Measurements from ENCODE around the gene SRL.

Gene SRL

GRCh38 chr16:4241928-4242283 lies at the start of gene SRL:
TSS of gene SRL (minus strand) at chr16:4242080. CDS start at chr16:4242067, 13 bp downstream.
- no peak within 1 kb of the TSS for H3K9ac ChIP-seq (ENCODE audit: low read depth, low read length)
- H3K27me3 ChIP-seq (ENCODE audit: control insufficient read depth, insufficient read depth, low read length): no peaks in the 10 kb centered on the region
- H3K9me3 ChIP-seq (ENCODE audit: control insufficient read depth, insufficient read depth, low read length): no peaks in the 10 kb centered on the region
- H3K36me3 ChIP-seq (ENCODE audit: control insufficient read depth, insufficient read depth, low read length): no peaks in the 10 kb centered on the region
- H3K4me3 ChIP-seq (ENCODE audit: low read depth, low read length): no peak within 1 kb of the TSS
- no peaks in the 10 kb centered on the region for H3K4me1 ChIP-seq (ENCODE audit: control insufficient read depth, insufficient read depth, low read length)

DNA sequence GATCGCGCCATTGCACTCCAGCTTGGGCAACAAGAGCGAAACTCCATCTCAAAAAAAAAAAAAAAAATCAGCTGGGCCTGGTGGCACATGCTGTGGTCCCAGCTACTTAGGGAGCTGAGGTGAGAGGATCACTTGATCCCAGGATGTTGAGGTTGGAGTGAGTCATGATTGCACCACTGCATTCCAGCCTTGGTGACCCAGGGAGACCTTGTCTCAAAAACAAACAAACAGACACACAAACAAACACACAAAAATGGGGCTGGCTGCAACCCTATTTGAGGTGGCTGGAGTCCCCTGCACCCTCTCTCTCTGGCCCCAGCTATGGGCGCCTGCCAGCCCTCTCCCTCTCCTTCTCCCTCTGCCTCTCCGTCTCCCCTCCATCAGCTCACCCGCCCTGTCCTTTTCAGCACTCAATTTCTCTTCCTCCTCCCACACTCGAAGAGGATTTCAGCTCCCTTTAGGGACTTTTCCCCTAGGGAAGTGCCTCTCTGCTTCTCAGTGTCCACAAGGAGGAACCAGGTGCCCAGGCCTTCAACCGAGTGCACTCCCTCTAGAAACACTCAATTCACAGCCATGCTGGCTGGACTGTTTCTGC lies 48.5 kb upstream of the SRL start:
- Histone ChIP-seq H3K27me3 (ENCODE audit: control insufficient read depth, insufficient read depth, low read length) (no peaks in the 10 kb centered on the region), H3K4me3 (ENCODE audit: low read depth, low read length) (no peak overlapping the region), H3K4me1 (ENCODE audit: control insufficient read depth, insufficient read depth, low read length) (peaks cover 7% of the 10 kb centered on the region), H3K9me3 (ENCODE audit: control insufficient read depth, insufficient read depth, low read length) (no peaks in the 10 kb centered on the region), H3K36me3 (ENCODE audit: control insufficient read depth, insufficient read depth, low read length) (no peaks in the 10 kb centered on the region), H3K9ac (ENCODE audit: low read depth, low read length) (no peak overlapping the region)

- no peaks in the 10 kb centered on the region for H3K9me3 ChIP-seq (ENCODE audit: control insufficient read depth, insufficient read depth, low read length)
- no peaks in the 10 kb centered on the region for H3K36me3 ChIP-seq (ENCODE audit: control insufficient read depth, insufficient read depth, low read length)
- H3K4me1 ChIP-seq (ENCODE audit: control insufficient read depth, insufficient read depth, low read length): peaks cover under 1% of the 10 kb centered on the region
- no peak overlapping the region for H3K4me3 ChIP-seq (ENCODE audit: low read depth, low read length)
- H3K9ac ChIP-seq (ENCODE audit: low read depth, low read length): peak overlapping the region; percentile 54
- no peaks in the 10 kb centered on the region for H3K27me3 ChIP-seq (ENCODE audit: control insufficient read depth, insufficient read depth, low read length)
Measured at GRCh38 chr16:4288148-4288921, 46.5 kb upstream of the SRL start.

- no peaks in the 10 kb centered on the region for H3K27me3 ChIP-seq (ENCODE audit: control insufficient read depth, insufficient read depth, low read length)
Measured at GRCh38 chr16:4285167-4285566, 43.3 kb upstream of the SRL start.

DNA sequence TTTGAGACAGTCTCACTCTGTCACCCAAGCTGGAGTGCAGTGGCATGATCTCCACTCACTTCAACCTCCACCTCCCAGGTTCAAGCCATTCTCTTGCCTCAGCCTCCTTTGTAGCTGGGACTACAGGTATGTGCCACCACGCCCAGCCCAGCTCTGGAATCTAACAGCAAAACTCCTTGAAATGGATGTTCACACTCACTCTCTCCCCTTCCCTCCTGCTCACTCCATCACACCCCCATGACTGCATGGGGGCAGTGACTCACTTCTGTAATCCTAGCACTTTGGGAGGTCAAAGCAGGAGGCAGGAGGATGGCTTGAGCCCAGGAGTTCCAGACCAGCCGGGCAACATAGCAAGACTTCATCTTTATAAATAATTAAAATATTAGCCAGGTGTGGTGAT lies 42.1 kb upstream of the SRL start:
- no peak overlapping the region for H3K9ac ChIP-seq (ENCODE audit: low read depth, low read length)
- no peaks in the 10 kb centered on the region for H3K27me3 ChIP-seq (ENCODE audit: control insufficient read depth, insufficient read depth, low read length)
- H3K9me3 ChIP-seq (ENCODE audit: control insufficient read depth, insufficient read depth, low read length): no peaks in the 10 kb centered on the region
- H3K4me3 ChIP-seq (ENCODE audit: low read depth, low read length): no peak overlapping the region
- H3K4me1 ChIP-seq (ENCODE audit: control insufficient read depth, insufficient read depth, low read length): peaks cover 2% of the 10 kb centered on the region
- no peaks in the 10 kb centered on the region for H3K36me3 ChIP-seq (ENCODE audit: control insufficient read depth, insufficient read depth, low read length)

More at GRCh38 chr16:4285167-4285566, 43.3 kb upstream of the SRL start:
- Histone ChIP-seq H3K9me3 (ENCODE audit: control insufficient read depth, insufficient read depth, low read length) (no peaks in the 10 kb centered on the region), H3K4me1 (ENCODE audit: control insufficient read depth, insufficient read depth, low read length) (peaks cover 2% of the 10 kb centered on the region), H3K36me3 (ENCODE audit: control insufficient read depth, insufficient read depth, low read length) (no peaks in the 10 kb centered on the region), H3K4me3 (ENCODE audit: low read depth, low read length) (no peak overlapping the region), H3K9ac (ENCODE audit: low read depth, low read length) (no peak overlapping the region)

DNA sequence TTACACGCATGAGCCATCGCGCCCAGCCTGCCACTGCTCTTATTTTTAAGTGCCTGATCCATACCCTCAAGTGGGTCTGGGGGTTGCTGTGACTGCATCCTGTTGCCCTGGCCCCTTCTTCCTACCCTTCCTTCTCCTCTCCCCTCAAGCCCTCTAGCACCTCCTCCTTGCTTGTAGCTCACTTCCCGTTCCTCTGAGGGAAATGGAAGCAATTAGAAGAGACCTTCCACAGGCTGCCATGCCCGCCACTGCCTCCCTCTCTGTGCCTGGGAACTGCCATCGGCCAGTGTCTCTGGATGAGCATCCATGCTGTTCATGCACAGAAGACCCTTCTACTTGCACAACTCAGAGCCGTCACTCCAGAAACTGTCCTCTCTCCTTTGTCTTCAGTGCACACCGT lies 41.6 kb upstream of the SRL start:
- Histone ChIP-seq H3K36me3 (ENCODE audit: control insufficient read depth, insufficient read depth, low read length) (no peaks in the 10 kb centered on the region), H3K27me3 (ENCODE audit: control insufficient read depth, insufficient read depth, low read length) (no peaks in the 10 kb centered on the region), H3K4me3 (ENCODE audit: low read depth, low read length) (no peak overlapping the region), H3K9ac (ENCODE audit: low read depth, low read length) (no peak overlapping the region), H3K9me3 (ENCODE audit: control insufficient read depth, insufficient read depth, low read length) (no peaks in the 10 kb centered on the region), H3K4me1 (ENCODE audit: control insufficient read depth, insufficient read depth, low read length) (peaks cover 2% of the 10 kb centered on the region)

DNA sequence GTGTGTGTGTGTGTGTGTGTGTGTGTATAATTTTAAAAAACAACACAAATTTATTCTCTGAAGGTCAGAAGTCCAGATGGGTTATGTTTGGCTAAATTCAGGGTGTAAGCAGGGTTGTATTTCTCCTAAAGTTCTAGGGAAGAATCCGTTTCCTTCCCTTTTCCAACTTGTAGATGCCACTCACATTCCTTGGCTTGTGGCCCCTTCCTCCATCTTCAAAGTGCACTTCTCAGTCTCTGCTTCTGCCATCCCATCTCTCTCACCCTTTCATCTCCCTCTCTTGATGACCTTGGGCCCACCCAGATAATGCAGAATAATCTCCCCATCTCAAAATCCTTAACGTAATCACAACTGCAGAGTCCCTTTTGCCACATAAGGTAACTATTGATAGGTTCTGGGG lies 38.7 kb upstream of the SRL start:
- Histone ChIP-seq H3K4me3 (ENCODE audit: low read depth, low read length) (no peak overlapping the region), H3K4me1 (ENCODE audit: control insufficient read depth, insufficient read depth, low read length) (peaks cover 2% of the 10 kb centered on the region), H3K9me3 (ENCODE audit: control insufficient read depth, insufficient read depth, low read length) (no peaks in the 10 kb centered on the region), H3K27me3 (ENCODE audit: control insufficient read depth, insufficient read depth, low read length) (no peaks in the 10 kb centered on the region), H3K36me3 (ENCODE audit: control insufficient read depth, insufficient read depth, low read length) (no peaks in the 10 kb centered on the region), H3K9ac (ENCODE audit: low read depth, low read length) (no peak overlapping the region)

- Histone ChIP-seq H3K4me1 (ENCODE audit: control insufficient read depth, insufficient read depth, low read length) (peaks cover 2% of the 10 kb centered on the region), H3K27me3 (ENCODE audit: control insufficient read depth, insufficient read depth, low read length) (no peaks in the 10 kb centered on the region), H3K9ac (ENCODE audit: low read depth, low read length) (no peak overlapping the region), H3K9me3 (ENCODE audit: control insufficient read depth, insufficient read depth, low read length) (no peaks in the 10 kb centered on the region), H3K36me3 (ENCODE audit: control insufficient read depth, insufficient read depth, low read length) (no peaks in the 10 kb centered on the region), H3K4me3 (ENCODE audit: low read depth, low read length) (no peak overlapping the region)
Measured at GRCh38 chr16:4277987-4278513, 36.2 kb upstream of the SRL start.

DNA sequence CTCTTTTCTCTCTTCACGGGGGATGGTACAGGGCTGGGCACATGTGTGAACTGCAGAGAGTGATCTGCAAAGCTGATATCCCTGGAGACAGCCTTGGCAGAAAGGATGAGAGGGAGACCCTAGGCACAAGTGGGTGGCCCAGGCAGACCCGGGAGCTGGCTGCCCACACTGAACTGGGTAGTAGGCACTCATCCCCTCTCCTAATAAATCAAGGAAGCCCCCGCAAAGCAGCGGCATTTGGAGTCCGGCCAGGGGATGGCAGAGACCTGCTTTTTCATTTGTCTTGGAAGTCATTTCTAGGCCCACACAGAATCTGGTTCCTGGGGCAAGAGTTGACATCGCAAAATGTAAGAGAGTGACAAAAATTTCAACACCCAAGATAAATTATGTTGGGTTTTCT lies 34.0 kb upstream of the SRL start:
- Histone ChIP-seq H3K4me3 (ENCODE audit: low read depth, low read length) (no peak overlapping the region), H3K9me3 (ENCODE audit: control insufficient read depth, insufficient read depth, low read length) (no peaks in the 10 kb centered on the region), H3K9ac (ENCODE audit: low read depth, low read length) (no peak overlapping the region), H3K27me3 (ENCODE audit: control insufficient read depth, insufficient read depth, low read length) (no peaks in the 10 kb centered on the region), H3K4me1 (ENCODE audit: control insufficient read depth, insufficient read depth, low read length) (no peaks in the 10 kb centered on the region), H3K36me3 (ENCODE audit: control insufficient read depth, insufficient read depth, low read length) (no peaks in the 10 kb centered on the region)

GRCh38 chr16:4273858-4274311 lies 32.0 kb upstream of the SRL start:
- H3K4me1 ChIP-seq (ENCODE audit: control insufficient read depth, insufficient read depth, low read length): peaks cover 2% of the 10 kb centered on the region
- no peaks in the 10 kb centered on the region for H3K36me3 ChIP-seq (ENCODE audit: control insufficient read depth, insufficient read depth, low read length)
- peak overlapping the region; percentile 85 for H3K9ac ChIP-seq (ENCODE audit: low read depth, low read length)
- peak overlapping the region; percentile 78 for H3K4me3 ChIP-seq (ENCODE audit: low read depth, low read length)
- no peaks in the 10 kb centered on the region for H3K9me3 ChIP-seq (ENCODE audit: control insufficient read depth, insufficient read depth, low read length)
- no peaks in the 10 kb centered on the region for H3K27me3 ChIP-seq (ENCODE audit: control insufficient read depth, insufficient read depth, low read length)

GRCh38 chr16:4272114-4272956 lies 30.5 kb upstream of the SRL start:
- Histone ChIP-seq H3K9me3 (ENCODE audit: control insufficient read depth, insufficient read depth, low read length) (no peaks in the 10 kb centered on the region), H3K27me3 (ENCODE audit: control insufficient read depth, insufficient read depth, low read length) (no peaks in the 10 kb centered on the region), H3K4me3 (ENCODE audit: low read depth, low read length) (peak overlapping the region; percentile 77), H3K4me1 (ENCODE audit: control insufficient read depth, insufficient read depth, low read length) (peaks cover 2% of the 10 kb centered on the region), H3K36me3 (ENCODE audit: control insufficient read depth, insufficient read depth, low read length) (no peaks in the 10 kb centered on the region), H3K9ac (ENCODE audit: low read depth, low read length) (peak overlapping the region; percentile 73)
